HG03066 (cell line): ENCODE data around the gene CTXND2.

Experiments used
- ATAC-seq: cut with Tn5 transposase; IDR thresholded peaks from one replicate; pipeline ENCODE4 v1.9.1; 2021; ENCODE audit warnings: low read depth; ENCODE audit not compliant: unreplicated experiment

Gene CTXND2

GRCh38 chr1:150955280-150955679 is 68.3 kb downstream of the CTXND2 start:
- ATAC-seq, result no peak

GRCh38 chr1:150957666-150958065 is 70.7 kb downstream of the CTXND2 start:
- ATAC-seq, result no peak

GRCh38 chr1:150960646-150961045 is 73.7 kb downstream of the CTXND2 start:
- ATAC-seq, result no peak

- ATAC-seq, result no peak
Measured at GRCh38 chr1:150961756-150962155, 74.8 kb downstream of the CTXND2 start.
